ENCODE data around the gene SLC12A7.

The SLC12A7 gene

GRCh38 chr5:1107167-1108022, 4.5 kb downstream of the SLC12A7 start:
- no peak for TF ChIP-seq CTCF (IDR thresholded peaks at IDR 0.05; ENCODE audit: low read depth, low read length)
- no peak for DNase-seq (ENCODE audit: low read depth, low spot score)
- no peak overlapping the region for H3K4me3 ChIP-seq (ENCODE audit: low read depth, low read length)
- in situ Hi-C loops (cut with HindIII; ENCODE audit: low sequenced_read_pairs), result no loop called here

GRCh38 chr5:1106385-1107166, 5.3 kb downstream of the SLC12A7 start:
- TF ChIP-seq CTCF (IDR thresholded peaks at IDR 0.05; ENCODE audit: low read depth, low read length), result no peak
- in situ Hi-C loops (cut with HindIII; ENCODE audit: low sequenced_read_pairs), result no loop called here
- no peak overlapping the region for H3K4me3 ChIP-seq (ENCODE audit: low read depth, low read length)
- DNase-seq (ENCODE audit: low read depth, low spot score), result no peak

GRCh38 chr5:1105350-1106265, 6.3 kb downstream of the SLC12A7 start:
- no peak for TF ChIP-seq CTCF (IDR thresholded peaks at IDR 0.05; ENCODE audit: low read depth, low read length)
- no peak for DNase-seq (ENCODE audit: low read depth, low spot score)
- in situ Hi-C loops (cut with HindIII; ENCODE audit: low sequenced_read_pairs), result no loop called here
- H3K4me3 ChIP-seq (ENCODE audit: low read depth, low read length), result no peak overlapping the region

GRCh38 chr5:1104327-1105006, 7.4 kb downstream of the SLC12A7 start:
- TF ChIP-seq CTCF (IDR thresholded peaks at IDR 0.05; ENCODE audit: low read depth, low read length), result no peak
- no peak for DNase-seq (ENCODE audit: low read depth, low spot score)
- in situ Hi-C loops (cut with HindIII; ENCODE audit: low sequenced_read_pairs), result no loop called here
- H3K4me3 ChIP-seq (ENCODE audit: low read depth, low read length), result no peak overlapping the region

- H3K4me3 ChIP-seq (ENCODE audit: low read depth, low read length), result no peak overlapping the region
- no peak for DNase-seq (ENCODE audit: low read depth, low spot score)
- no peak for TF ChIP-seq CTCF (IDR thresholded peaks at IDR 0.05; ENCODE audit: low read depth, low read length)
- in situ Hi-C loops (cut with HindIII; ENCODE audit: low sequenced_read_pairs), result no loop called here
Measured at GRCh38 chr5:1103505-1104326, 8.1 kb downstream of the SLC12A7 start.
